Muscle layer of colon (tissue), 2 donors: ENCODE results near the gene MGAT3.
A peak's percentile ranks its signal among the peaks of the same experiment; 100 is the strongest.

Source experiments
- H3K27ac ChIP-seq: one replicate; pipeline ENCODE4 v1.7.0; 2013; ENCODE audit warnings: low read depth, mild to moderate bottlenecking, low read length, moderate library complexity
- H3K27me3 ChIP-seq, 2 donors: one replicate each; pipeline ENCODE4 v1.7.0; 2013; ENCODE audit warnings: low read length in 2 of 2, mild to moderate bottlenecking in 2 of 2; ENCODE audit not compliant: insufficient read depth in 2 of 2, control insufficient read depth in 1 of 2
- H3K36me3 ChIP-seq: one replicate; pipeline ENCODE4 v1.7.0; 2013; ENCODE audit warnings: mild to moderate bottlenecking, low read length; ENCODE audit not compliant: insufficient read depth
- H3K4me1 ChIP-seq: one replicate; pipeline ENCODE4 v1.7.0; 2013; ENCODE audit warnings: mild to moderate bottlenecking, low read length; ENCODE audit not compliant: insufficient read depth
- H3K4me3 ChIP-seq, 2 donors: one replicate each; pipeline ENCODE4 v1.7.0; 2013; ENCODE audit warnings: low read length in 2 of 2, low read depth in 1 of 2, mild to moderate bottlenecking in 1 of 2, moderate library complexity in 1 of 2
- H3K9ac ChIP-seq: one replicate; pipeline ENCODE4 v1.7.0; 2013; ENCODE audit warnings: low read length
- H3K9me3 ChIP-seq: one replicate; pipeline ENCODE4 v1.7.0; 2013; ENCODE audit warnings: mild to moderate bottlenecking, low read length
- donor health status: abdominal sarcoma.
- donor health status: Adenocarcinoma of cecum.

Gene MGAT3

DNA sequence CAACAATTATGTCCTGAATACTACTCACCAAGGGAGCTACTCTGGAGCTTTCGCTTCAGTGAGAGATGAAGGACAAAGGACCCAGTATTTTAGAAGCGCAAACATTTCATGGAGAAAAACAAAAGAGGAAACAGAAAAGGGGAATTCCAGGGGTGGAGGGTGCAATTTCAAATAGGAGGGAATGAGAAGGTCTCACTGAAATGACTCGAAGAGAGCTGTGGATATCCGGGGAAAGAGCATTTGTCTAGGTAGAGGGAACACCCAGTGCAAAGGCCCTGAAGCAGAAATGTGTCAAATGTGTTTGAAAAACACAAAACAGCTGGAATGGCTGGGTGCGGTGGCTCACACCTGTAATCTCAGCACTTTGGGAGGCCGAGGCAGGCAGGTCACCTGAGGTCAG lies 73.3 kb downstream of the MGAT3 start:
- Histone ChIP-seq H3K27me3 (no peaks in the 10 kb centered on the region), H3K27ac (peak overlapping the region; percentile 49), H3K36me3 (peaks cover 25% of the 10 kb centered on the region), H3K4me1 (peaks cover 64% of the 10 kb centered on the region), H3K9ac (no peak overlapping the region), H3K4me3 (no peak overlapping the region), H3K9me3 (no peaks in the 10 kb centered on the region)

DNA sequence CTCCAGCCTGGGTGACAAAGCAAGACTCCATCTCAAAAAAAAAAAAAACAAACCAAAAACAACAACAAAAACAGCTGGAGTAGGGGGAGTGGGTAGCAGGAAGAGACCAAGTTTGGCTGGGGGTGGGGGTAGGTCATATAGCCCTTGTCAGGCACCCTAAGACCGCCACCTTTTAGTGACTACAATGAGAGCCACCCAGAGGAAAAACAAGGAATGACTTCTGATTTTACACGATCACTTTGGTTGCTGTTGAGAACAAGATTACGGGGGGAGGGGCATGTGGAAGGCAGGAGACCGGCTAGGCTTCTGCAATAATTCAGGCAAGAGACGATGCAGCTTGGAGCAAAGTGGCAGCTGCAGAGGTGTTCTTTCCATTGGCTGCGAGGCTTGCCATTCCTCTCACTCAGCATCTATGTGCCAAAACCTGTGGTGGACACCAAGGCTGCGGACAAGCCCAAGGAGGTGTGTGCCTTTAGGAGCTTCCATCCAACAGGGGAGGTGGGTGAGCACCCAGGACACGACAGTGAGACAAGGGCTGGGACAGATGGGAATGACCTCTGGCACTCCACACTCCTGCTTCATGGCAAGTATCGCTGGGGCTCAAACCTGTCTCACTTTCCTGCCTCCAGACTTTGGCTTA lies 74.0 kb downstream of the MGAT3 start:
- Histone ChIP-seq H3K4me3 (no peak overlapping the region), H3K27me3 (no peaks in the 10 kb centered on the region), H3K27ac (no peak overlapping the region), H3K9ac (no peak overlapping the region), H3K4me1 (peaks cover 57% of the 10 kb centered on the region), H3K36me3 (peaks cover 23% of the 10 kb centered on the region), H3K9me3 (no peaks in the 10 kb centered on the region)

DNA sequence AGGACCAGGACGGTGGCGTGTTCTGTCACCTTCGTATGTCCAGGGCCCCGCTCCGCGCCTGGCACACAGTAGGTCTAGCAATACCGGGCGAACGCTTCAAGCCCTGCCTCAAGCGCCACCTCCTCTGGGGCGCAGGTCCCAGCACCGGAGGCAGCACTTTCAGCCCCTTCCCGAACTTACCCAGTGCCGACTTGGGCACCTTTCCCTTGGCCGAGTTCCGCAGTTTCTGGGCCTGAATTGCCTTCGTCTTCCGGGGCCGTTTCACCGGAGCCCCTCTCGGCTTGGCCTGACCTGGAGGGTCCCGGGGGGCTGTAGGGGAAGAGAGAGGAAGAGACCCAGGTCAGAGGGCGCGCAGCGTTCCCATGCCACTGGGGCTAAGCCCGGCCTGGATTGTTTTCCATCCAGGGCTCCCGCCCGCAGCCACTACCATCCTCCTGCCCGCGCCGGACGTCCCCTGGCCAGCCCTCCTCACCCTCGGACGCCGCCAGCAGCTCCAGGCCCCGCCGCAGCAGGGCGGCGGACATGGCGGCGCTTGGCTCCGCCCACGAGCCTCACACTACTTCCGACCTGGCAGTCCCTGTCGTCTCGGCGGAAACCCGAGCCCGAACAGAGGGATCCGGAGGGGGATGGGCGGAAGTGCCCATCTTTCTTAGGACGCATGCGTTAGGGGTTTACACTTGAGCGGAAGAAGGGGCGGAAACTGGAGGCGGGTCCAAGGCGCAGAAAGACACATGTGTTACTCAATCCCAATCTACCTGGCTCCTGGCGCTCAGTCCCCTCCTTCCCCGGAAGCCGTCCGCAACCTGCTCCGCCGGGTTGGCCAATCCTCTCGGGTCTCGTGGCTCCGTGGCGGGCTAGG lies 75.6 kb downstream of the MGAT3 start, which contains the start of gene RPS19BP1:
TSS of gene RPS19BP1 (minus strand) at position 534 of the 859 bp plus-strand sequence. CDS start at position 524, 10 bp downstream.
- peaks cover 23% of the 10 kb centered on the region for H3K36me3 ChIP-seq
- H3K4me3 ChIP-seq, result peak within 1 kb of the TSS; percentile 89 to 95
- H3K27me3 ChIP-seq, result no peaks in the 10 kb centered on the region
- H3K9me3 ChIP-seq, result no peaks in the 10 kb centered on the region
- peak within 1 kb of the TSS; percentile 95 for H3K9ac ChIP-seq
- peaks cover 47% of the 10 kb centered on the region for H3K4me1 ChIP-seq
- peak within 1 kb of the TSS; percentile 82 for H3K27ac ChIP-seq

DNA sequence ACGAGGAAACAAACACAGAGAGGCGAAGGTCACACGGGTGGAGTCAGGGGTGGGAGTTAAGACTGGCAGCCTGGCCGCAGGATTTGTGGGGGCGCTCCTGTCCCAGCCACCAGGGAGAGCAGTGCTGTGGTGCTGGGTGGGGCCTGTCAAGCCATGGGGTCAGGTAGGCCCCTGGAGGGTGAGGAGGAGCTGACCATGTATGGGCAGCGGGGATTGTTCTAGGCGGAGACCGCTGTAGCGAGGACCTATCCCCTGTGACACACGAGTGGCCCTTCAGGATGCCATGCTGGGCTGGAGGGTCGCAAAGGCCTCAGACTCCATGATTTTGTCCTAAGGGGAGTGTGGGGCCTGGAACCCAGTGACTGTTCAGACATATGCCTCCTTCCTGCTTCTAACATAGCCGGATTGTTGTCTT lies 77.3 kb downstream of the MGAT3 start:
- no peaks in the 10 kb centered on the region for H3K9me3 ChIP-seq
- peak overlapping the region in 1 of 2 donors; percentile 45 for H3K4me3 ChIP-seq
- peaks cover 30% of the 10 kb centered on the region for H3K4me1 ChIP-seq
- H3K27me3 ChIP-seq, result no peaks in the 10 kb centered on the region
- H3K9ac ChIP-seq, result no peak overlapping the region
- peaks cover 12% of the 10 kb centered on the region for H3K36me3 ChIP-seq
- H3K27ac ChIP-seq, result no peak overlapping the region

DNA sequence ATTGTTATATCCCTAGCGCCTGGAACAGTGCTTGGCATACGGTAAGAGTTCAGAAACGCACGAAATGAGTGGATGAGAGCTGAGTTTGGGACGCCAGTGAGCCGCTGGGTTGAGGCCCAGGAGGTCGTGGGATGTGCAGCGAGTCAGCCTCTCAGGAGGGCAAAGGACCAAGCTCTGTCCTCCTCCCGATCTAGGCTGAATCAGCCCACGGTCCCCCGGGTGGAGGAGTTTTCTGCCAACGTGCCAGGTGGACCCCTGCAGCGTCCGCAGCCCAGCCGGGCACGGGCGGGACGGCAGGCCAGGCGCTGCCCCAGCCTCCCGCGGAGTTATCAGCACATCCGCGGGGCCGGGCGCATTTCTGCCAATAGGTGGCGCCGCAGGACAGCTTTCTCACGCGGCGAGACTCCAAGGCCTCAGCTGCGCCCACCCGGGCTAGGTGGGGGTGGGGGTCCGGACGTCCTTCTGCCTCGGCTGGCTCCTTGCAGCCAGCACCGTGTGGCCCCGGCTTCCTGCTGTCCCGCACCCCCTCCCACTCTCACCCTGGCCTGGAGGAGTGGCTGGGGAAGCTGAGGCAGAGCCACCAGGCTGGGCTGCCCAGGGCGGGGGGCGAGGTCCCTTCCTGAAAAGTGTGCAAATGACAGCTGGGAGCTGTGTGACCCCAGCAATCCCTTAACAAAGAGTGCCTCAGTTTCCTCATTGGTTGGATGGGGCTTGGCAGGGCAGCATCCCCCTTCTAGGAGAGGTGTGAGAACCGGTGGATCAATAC lies 78.0 kb downstream of the MGAT3 start:
- peak overlapping the region in 1 of 2 donors; percentile 45 for H3K4me3 ChIP-seq
- H3K9me3 ChIP-seq, result no peaks in the 10 kb centered on the region
- no peak overlapping the region for H3K9ac ChIP-seq
- H3K36me3 ChIP-seq, result peaks cover 10% of the 10 kb centered on the region
- H3K27me3 ChIP-seq, result no peaks in the 10 kb centered on the region
- peaks cover 24% of the 10 kb centered on the region for H3K4me1 ChIP-seq
- H3K27ac ChIP-seq, result peak overlapping the region; percentile 36

DNA sequence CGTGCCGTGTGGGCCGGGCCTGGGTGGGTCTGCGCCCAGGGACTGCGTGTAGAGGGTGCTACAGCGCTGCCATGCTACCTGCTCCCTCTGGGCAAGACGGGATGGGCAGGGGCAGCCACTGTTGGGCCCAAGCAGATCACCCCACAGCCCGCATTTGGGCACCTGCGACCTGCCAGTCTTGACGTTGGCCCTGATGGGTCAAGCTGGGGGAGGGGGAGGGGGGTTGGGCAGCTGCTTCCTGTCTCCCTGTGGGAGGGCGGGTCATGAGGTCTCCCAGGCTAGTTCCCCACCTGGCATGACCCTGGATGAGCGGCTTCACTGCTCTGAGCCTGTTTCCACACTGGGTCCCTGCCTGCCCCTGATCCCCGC lies 78.5 kb downstream of the MGAT3 start:
- H3K36me3 ChIP-seq, result peaks cover 6% of the 10 kb centered on the region
- no peaks in the 10 kb centered on the region for H3K27me3 ChIP-seq
- no peak overlapping the region for H3K27ac ChIP-seq
- peaks cover 18% of the 10 kb centered on the region for H3K4me1 ChIP-seq
- no peak overlapping the region for H3K9ac ChIP-seq
- H3K4me3 ChIP-seq, result no peak overlapping the region
- no peaks in the 10 kb centered on the region for H3K9me3 ChIP-seq

DNA sequence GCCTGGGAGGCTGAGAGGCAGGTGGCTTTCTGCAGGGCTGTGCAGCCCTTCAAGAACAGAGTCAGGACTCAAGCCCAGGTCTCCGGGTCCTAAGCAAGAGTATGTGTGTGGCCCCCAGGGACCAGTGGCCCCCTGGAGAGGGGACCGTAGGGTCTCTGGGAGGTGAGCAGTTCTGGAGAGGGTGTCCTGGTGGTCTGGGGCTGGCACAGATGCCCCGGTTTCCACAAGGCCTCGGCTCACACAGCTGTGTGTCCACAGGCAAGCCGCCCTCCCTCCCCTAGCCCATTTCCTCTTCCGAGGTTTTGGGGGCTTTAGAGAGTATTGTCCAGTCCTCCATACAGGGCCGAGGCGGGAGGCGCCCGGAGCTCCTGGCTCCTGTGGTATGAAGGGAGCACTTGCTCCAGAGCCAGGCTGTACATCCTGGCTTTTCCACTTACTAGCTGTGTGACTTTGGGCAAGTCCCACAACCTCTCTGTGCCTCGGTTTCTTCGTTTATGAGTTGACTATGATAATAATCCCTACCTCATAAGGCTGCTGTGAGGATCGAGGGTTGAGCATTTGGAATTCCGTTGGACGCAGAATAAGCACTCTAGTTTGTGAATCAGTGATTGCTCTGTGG lies 79.1 kb downstream of the MGAT3 start:
- H3K36me3 ChIP-seq, result peaks cover 3% of the 10 kb centered on the region
- H3K9ac ChIP-seq, result no peak overlapping the region
- H3K27me3 ChIP-seq, result no peaks in the 10 kb centered on the region
- H3K4me3 ChIP-seq, result no peak overlapping the region
- H3K4me1 ChIP-seq, result peaks cover 12% of the 10 kb centered on the region
- H3K9me3 ChIP-seq, result no peaks in the 10 kb centered on the region
- no peak overlapping the region for H3K27ac ChIP-seq

DNA sequence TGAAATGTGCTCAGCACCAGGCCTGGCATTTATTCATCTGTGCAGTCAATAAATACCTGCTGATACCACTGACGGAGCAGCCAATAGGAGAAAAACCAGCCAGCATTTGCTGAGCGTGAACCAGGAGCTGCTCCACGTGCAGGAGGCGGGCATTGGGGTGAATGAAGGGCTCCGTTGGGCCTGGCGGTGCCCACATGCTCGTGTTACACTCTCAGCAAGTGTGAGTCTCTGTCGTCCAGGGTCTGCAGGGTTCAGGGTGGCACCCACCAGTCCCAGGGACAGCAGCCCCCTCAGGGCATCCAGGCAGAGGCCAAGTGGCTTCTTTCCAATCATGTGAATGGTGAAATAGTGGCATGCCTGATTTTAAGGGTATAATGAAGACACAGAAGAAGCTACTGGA lies 79.9 kb downstream of the MGAT3 start:
- H3K9ac ChIP-seq, result no peak overlapping the region
- no peaks in the 10 kb centered on the region for H3K9me3 ChIP-seq
- H3K27ac ChIP-seq, result no peak overlapping the region
- no peaks in the 10 kb centered on the region for H3K36me3 ChIP-seq
- no peaks in the 10 kb centered on the region for H3K27me3 ChIP-seq
- H3K4me3 ChIP-seq, result no peak overlapping the region
- peaks cover 4% of the 10 kb centered on the region for H3K4me1 ChIP-seq

DNA sequence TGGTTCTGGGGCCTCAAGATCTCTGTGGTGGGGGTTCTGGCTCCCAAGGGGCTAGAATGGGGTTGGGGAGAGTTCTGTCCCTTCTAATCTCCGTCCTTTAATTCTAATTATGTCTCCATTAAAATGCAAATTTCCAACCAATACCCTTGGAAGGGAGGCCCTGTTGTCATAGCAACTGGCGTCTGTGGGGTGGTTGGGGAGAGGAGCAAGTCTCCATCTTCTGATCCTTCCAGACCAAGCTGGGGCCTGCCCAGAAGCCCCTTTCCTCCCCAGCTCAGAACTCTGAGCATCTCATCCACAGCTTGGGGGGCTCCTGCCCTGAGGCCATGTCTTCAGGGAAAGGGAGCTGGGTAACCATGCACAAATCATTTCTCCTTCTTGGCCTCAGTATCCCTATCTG lies 81.2 kb downstream of the MGAT3 start:
- no peak overlapping the region for H3K9ac ChIP-seq
- H3K4me1 ChIP-seq, result no peaks in the 10 kb centered on the region
- H3K27ac ChIP-seq, result no peak overlapping the region
- H3K36me3 ChIP-seq, result no peaks in the 10 kb centered on the region
- H3K27me3 ChIP-seq, result no peaks in the 10 kb centered on the region
- no peak overlapping the region for H3K4me3 ChIP-seq
- no peaks in the 10 kb centered on the region for H3K9me3 ChIP-seq
